Neuron (in vitro differentiated cells): ENCODE results near the gene ZNF814.
"Not testable (repeated sequence)": the region's sequence is repeated elsewhere in the genome, so short reads cannot be mapped to it uniquely, and the experiment has no call there.

Source experiments
- H2AFZ ChIP-seq: one replicate; pipeline ENCODE4 v1.6.1; 2013; ENCODE audit warnings: low read depth, mild to moderate bottlenecking, inconsistent platforms, low read length, moderate library complexity
- H3K27me3 ChIP-seq: one replicate; pipeline ENCODE4 v1.6.1; 2013; ENCODE audit warnings: low read length; ENCODE audit not compliant: insufficient read depth
- H3K36me3 ChIP-seq: one replicate; pipeline ENCODE4 v1.6.1; 2013; ENCODE audit warnings: low read length; ENCODE audit not compliant: insufficient read depth
- H3K4me1 ChIP-seq: one replicate; pipeline ENCODE4 v1.6.1; 2013; ENCODE audit warnings: low read length; ENCODE audit not compliant: insufficient read depth
- H3K4me3 ChIP-seq: 2 replicates; pipeline ENCODE4 v1.5.1; 2013; ENCODE audit warnings: mild to moderate bottlenecking, low read length, moderate library complexity
- H3K9me3 ChIP-seq: one replicate; pipeline ENCODE4 v1.6.1; 2013; ENCODE audit warnings: low read length

ZNF814 gene

DNA sequence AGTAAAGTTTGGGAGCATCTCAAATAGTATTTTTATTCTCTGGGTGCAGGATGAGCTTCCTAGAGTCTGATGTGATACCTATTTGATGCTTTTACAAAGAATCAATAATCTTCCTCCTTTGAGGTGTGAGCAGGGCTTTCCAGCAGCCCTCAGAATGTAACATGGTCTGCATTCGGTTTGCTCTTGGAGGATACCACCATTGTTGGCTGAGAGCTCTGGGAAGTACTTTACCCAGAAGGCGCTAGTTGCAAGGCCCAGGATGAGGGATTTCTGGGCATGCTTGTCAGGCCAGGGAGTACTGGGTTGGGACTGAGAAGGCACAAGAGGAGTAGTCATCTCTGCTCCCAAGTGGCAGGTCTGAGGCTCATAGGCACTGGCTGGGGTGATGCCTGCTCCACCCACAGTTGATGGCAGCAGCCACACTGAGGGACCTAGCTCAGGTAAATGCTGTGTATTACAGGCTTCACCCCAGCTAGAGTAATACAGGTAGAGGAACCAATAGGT lies 39.6 kb downstream of the ZNF814 start:
- H3K9me3 ChIP-seq, H2AFZ ChIP-seq, H3K27me3 ChIP-seq: not testable (repeated sequence)
- Histone ChIP-seq H3K36me3 (peaks cover 26% of the 10 kb centered on the region), H3K4me1 (peaks cover 17% of the 10 kb centered on the region), H3K4me3 (peak overlapping the region; percentile 80)

DNA sequence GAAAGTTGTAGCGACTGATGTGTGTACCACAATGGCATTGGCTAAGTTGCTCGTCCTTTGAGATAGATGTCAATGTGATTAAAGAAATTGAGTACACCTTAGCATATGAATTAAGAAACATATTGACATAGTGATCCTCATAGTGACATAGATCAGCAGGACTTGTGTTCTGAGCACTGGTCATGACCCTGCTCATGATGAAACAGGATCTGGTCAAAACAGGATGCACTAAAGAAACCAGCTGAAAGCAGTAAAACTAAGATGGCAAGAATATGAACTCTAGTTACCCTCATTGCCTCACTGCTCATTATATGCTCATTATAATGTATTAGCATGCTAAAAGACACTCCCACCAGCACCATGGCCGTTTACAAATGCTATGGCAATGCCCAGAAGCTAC lies 41.7 kb downstream of the ZNF814 start:
- H3K9me3 ChIP-seq, H2AFZ ChIP-seq, H3K27me3 ChIP-seq, H3K4me3 ChIP-seq: not testable (repeated sequence)
- Histone ChIP-seq H3K36me3 (peaks cover 33% of the 10 kb centered on the region), H3K4me1 (peaks cover 17% of the 10 kb centered on the region)

DNA sequence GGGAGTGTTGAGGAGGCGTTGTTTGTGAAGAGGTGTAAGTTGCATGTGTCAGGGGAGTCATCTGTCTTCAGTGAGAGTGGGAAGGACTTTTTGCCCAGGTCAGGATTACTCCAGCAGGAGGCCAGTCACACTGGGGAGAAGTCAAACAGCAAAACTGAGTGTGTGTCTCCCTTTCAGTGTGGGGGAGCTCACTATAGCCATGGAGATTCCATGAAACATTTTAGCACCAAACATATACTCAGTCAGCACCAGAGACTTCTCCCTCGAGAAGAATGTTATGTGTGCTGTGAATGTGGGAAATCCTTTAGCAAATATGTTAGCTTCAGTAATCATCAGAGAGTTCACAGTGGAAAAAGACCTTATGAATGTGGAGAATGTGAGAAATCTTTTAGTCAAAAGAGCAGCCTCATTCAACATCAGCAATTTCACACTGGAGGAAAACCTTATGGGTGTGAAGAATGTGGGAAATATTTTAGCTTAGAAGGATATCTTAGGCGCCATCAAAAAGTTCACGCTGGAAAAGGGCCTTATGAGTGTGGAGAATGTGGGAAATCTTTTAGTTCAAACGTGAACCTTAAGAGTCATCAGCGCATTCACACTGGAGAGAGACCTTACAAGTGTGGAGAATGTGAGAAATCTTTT lies 47.6 kb downstream of the ZNF814 start:
- no peak overlapping the region for H3K4me3 ChIP-seq
- no peaks in the 10 kb centered on the region for H3K27me3 ChIP-seq
- peaks cover 7% of the 10 kb centered on the region for H3K9me3 ChIP-seq
- no peaks in the 10 kb centered on the region for H3K4me1 ChIP-seq
- no peak overlapping the region for H2AFZ ChIP-seq
- peaks cover 53% of the 10 kb centered on the region for H3K36me3 ChIP-seq

DNA sequence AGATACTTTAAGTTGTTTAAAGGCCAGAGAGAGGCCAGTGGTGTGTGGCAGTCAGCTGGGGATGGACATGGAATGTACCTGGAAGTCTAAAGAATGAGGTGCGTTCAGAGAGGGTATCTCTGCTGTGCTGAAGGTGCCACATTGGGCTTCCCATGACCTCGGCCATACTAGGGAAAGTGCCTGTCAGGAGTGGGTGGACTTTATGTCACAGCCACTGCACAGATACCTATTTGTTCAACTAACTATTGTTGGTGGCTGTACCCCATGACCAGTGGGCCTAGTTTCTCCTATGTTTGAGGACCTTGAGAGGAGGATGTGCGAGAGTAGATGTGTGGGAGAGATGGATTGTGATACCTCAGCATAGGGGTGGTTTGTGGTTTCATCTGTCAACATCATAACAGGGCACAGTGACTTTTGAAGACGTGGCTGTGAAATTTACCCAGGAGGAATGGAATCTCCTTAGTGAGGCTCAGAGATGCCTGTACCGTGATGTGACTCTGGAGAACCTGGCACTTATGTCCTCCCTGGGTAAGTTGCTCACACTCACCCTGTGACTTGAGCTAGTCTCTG lies 50.1 kb downstream of the ZNF814 start:
- not testable (repeated sequence) for H3K4me3 ChIP-seq, H2AFZ ChIP-seq, H3K4me1 ChIP-seq, H3K27me3 ChIP-seq, H3K9me3 ChIP-seq
- H3K36me3 ChIP-seq: peaks cover 37% of the 10 kb centered on the region

DNA sequence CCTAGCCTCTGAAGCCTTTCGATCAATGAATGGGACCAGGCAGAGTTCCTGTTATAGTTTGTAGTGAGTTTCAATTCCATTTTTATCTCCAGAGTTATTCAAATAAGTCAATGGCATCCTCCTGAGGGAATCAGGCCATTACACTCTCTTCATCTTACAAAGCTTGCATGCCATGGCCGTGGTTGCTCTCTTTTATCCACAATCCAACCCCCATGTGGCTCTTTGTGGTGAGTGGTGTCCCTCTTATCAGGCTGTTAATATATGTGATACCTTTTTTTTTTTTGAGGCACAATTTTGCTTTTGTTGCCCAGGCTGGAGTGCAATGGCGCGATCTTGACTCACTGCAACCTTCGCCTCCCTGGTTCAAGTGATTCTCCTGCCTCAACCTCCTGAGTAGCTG lies 51.8 kb downstream of the ZNF814 start:
- H3K36me3 ChIP-seq: peaks cover 30% of the 10 kb centered on the region
- not testable (repeated sequence) for H3K9me3 ChIP-seq, H3K4me3 ChIP-seq, H3K4me1 ChIP-seq, H2AFZ ChIP-seq, H3K27me3 ChIP-seq

DNA sequence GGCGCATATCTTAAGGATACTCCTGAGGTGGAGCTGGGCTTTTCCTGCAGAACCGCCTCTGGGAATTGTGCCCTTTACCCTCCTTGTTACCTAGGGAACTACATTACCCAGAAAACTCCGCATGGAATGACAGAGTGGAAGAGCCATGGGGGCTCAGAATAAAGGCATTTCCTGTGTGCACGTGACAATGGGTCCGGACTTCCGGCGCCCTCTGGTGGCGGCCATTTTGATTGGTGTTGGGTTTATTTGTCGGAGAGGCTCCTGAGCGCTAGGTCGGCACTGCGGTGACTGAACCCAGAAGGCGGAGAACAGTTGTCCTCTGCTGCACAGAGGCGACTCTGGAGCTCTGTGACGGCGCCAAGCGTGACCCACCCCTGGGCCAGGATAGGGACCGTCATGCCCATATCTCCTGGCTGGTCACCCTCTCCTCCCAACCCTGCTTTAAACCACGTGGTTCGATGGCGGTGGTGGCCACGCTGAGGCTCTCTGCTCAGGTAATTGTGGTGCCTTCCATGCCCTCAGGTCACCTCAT lies 58.7 kb downstream of the ZNF814 start, which contains the start of gene ZNF587B:
Gene ZNF587B, plus strand, starts transcription at position 229 of the 532 bp plus-strand sequence. Its CDS starts 230 bp downstream, at position 459.
- peaks cover 8% of the 10 kb centered on the region for H3K9me3 ChIP-seq
- no peaks in the 10 kb centered on the region for H3K4me1 ChIP-seq
- no peak within 1 kb of the TSS for H2AFZ ChIP-seq
- H3K36me3 ChIP-seq: peaks cover 11% of the 10 kb centered on the region
- H3K4me3 ChIP-seq: peak within 1 kb of the TSS; percentile 50
- no peaks in the 10 kb centered on the region for H3K27me3 ChIP-seq

DNA sequence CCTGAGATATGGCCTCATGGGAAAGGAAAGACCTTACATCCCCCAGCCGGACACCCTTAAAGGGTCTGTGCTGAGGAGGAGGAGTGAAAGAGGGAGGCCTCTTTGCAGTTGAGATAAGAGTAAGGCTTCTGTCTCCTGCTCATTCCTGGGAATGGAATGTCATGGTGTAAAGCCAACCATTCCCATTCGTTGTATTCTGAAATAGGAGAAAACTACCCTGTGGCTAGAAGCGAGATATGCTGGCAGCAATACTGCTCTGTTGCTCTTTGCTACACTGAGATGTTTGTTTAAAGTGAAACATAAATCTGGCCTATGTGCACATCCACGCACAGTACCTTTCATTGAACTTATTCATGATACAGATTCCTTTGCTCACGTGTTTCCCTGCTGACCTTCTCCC lies 59.5 kb downstream of the ZNF814 start:
- H3K9me3 ChIP-seq: peaks cover 8% of the 10 kb centered on the region
- no peaks in the 10 kb centered on the region for H3K4me1 ChIP-seq
- no peaks in the 10 kb centered on the region for H3K27me3 ChIP-seq
- H2AFZ ChIP-seq: no peak overlapping the region
- H3K4me3 ChIP-seq: no peak overlapping the region
- peaks cover 14% of the 10 kb centered on the region for H3K36me3 ChIP-seq

GRCh38 chr19:57825511-57825910 lies 63.3 kb downstream of the ZNF814 start:
- H3K27me3 ChIP-seq: no peaks in the 10 kb centered on the region
- no peak overlapping the region for H3K4me3 ChIP-seq
- no peak overlapping the region for H2AFZ ChIP-seq
- H3K4me1 ChIP-seq: peaks cover 4% of the 10 kb centered on the region
- H3K36me3 ChIP-seq: peaks cover 22% of the 10 kb centered on the region
- H3K9me3 ChIP-seq: peaks cover 8% of the 10 kb centered on the region

- not testable (repeated sequence) for H3K27me3 ChIP-seq, H3K9me3 ChIP-seq, H2AFZ ChIP-seq, H3K4me1 ChIP-seq, H3K4me3 ChIP-seq
- peaks cover 22% of the 10 kb centered on the region for H3K36me3 ChIP-seq
Observed at GRCh38 chr19:57823608-57824007, 65.2 kb downstream of the ZNF814 start.

DNA sequence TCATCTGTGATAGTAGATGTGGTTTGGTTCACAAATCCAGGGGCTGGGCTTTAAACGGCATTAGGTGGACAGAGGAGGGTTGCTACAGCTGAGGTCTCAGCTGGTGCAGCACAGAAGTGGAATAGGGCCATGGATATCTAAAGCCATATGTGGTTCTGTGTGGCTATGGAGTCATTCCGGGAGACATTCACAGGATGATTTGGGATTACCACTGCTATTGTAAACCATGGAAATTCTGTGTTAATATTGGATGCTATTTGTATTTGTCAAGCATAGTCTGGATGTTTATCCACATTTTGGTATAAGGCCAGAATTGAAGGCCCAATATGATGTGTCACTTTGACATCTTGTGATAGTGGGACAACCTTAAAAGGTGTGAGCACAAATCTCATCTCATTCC lies 65.7 kb downstream of the ZNF814 start:
- not testable (repeated sequence) for H3K27me3 ChIP-seq, H2AFZ ChIP-seq, H3K4me3 ChIP-seq, H3K9me3 ChIP-seq, H3K4me1 ChIP-seq
- peaks cover 22% of the 10 kb centered on the region for H3K36me3 ChIP-seq

DNA sequence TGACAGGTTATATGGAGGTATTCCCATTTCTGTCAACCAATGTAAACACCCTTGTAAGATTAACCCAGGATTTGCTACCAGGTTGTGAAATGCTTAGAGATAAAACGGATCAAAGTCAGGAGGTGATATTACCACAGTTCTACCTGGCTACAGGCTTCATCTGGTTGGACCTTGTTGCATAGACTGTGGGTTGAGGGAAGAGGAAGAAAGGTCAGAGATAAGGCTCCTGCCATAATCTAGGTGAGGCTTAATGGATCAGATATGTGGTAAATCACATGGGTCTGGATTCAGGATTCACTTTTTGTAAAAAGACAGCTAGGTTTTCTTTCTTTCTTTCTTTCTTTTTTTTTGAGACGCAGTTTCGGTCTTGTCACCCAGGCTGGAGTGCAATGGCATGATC lies 67.3 kb downstream of the ZNF814 start:
- H3K4me3 ChIP-seq, H3K27me3 ChIP-seq: not testable (repeated sequence)
- H3K36me3 ChIP-seq: peaks cover 21% of the 10 kb centered on the region

GRCh38 chr19:57821095-57821494 lies 67.7 kb downstream of the ZNF814 start:
- H2AFZ ChIP-seq, H3K4me1 ChIP-seq, H3K27me3 ChIP-seq, H3K9me3 ChIP-seq: not testable (repeated sequence)
- Histone ChIP-seq H3K36me3 (peaks cover 17% of the 10 kb centered on the region), H3K4me3 (peak overlapping the region; percentile 89)

More for the DNA sequence above, 67.3 kb downstream of the ZNF814 start:
- not testable (repeated sequence) for H3K4me1 ChIP-seq, H2AFZ ChIP-seq, H3K9me3 ChIP-seq

DNA sequence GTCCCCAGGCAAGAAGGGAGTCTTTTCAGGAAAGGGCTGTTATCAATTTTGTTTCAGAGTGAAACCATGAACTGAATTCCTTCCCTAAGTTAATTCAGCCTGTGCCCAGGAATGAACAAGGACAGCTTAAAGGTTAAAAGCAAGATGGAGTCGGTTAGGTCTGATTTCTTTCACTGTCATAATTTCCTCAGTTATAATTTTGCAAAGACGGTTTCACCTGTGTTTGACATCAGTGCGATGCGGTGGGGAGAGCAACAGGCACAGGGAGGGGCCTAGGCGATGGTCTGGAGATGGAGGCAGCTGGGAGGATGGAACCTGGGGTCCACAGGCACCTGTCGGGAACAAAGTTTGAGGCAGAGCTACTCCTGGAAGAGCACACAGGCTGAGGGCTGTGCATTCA lies 68.2 kb downstream of the ZNF814 start:
- Histone ChIP-seq H3K9me3 (no peaks in the 10 kb centered on the region), H2AFZ (no peak overlapping the region), H3K36me3 (peaks cover 16% of the 10 kb centered on the region), H3K27me3 (no peaks in the 10 kb centered on the region), H3K4me1 (peaks cover 9% of the 10 kb centered on the region), H3K4me3 (peak overlapping the region; percentile 89)
